ENCODE data around the gene DEFB112.

Gene DEFB112, protein sequence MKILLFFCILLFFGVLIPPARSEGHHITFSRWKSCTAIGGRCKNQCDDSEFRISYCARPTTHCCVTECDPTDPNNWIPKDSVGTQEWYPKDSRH

DNA sequence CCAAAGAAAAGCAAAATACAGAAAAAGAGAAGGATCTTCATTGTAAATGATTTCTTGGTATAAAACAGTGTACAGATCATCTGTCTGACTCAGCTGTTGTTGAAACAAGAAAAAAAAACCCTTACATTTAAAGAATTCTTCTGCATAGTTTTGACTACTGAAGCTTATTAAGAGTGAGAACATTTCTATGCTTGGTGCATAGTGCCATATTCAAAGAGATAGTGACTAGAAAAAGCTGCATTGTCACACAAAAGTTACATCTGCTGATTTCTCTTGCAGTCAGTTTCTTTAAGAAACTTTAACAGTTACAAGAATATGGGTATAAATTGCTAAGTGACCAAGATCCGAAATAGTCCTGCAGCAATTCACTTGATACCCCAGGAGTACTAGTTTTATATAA lies at the start of gene DEFB112:
Gene DEFB112 (minus strand): TSS at position 101 of the 400 bp plus-strand sequence. CDS start 60 bp downstream, at position 41.
- no peak for DNase-seq

DNA sequence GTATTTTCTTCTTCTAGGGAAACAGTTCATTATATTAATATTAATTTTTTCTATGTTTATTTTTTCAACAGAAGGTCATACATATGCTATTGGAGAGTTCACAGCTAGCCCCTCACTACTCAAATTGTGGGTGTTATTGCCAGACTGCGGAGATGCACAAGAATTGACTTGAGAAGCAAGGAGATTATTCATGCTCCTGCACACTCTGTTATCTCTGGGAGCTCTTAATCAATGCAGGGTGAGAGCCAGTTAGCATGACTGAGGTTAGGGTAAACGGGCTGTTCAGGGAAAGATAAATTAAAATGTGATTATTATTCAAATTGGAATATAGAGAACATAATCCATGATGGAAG lies 48.9 kb upstream of the DEFB112 start:
- no peak for DNase-seq

DNA sequence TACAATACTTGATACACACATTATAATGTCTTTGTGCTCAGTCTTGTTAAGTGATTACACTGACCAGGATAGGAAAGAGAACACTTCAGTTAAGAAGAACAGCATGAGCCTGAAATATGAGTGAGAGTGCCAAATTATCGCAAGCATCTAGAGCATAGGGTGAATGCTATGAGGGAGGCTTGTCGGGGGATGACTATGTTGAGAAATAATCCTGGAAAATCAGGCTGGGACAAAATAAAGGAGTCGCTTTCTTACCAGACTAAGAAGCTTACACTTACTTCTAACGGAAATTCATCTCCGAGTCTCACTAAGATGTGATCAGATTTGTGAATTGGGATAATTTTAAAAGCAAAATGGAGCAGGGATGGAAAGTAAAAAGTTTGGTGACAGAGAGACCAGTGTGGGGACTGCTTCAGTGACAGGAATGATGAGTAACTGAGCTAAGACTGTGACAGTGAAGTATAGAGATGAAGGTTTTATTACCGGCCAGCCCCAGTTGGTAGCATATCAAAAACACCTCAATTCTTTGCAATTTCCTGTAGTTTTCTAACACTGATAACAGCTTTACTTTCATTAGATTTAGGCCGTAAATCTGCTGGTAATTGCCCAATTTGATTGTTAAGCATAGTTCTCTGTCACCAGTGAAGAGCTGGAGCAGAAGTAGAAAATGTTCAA lies 48.4 kb upstream of the DEFB112 start:
- DNase-seq = no peak

DNA sequence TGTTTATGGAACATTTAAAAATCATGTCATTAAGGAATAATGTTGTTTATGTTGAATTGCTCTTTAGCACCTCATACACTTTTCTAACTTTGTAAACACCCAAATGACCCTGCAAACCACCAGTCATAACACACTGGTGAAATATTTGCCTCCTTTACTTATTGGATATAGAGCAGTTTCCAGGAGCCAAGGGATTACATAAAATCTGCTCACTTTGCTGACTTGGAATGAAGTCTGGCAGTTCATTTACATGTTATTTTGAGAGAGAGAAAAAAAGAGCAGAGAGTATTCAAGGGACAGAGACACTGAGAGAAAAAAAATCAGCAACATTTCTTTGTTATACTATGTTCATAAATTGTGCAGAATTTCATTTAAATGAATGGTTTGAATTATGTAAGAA lies 46.6 kb upstream of the DEFB112 start:
- DNase-seq = no peak

DNA sequence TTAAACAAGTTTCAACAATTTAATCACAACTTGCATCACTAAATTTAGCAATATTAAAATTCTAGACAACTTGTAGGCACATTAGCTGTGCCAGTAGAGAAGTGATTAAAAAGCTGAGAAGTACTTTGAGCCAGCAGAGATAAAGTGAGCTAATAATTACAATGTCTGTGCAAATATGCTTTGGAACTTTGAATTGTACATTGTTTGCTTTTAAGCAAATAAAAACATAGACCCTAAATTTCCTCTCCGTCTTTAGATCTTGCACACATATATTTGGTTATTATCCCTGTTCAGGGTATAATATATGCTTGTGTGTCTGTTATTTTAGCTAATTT lies 44.2 kb upstream of the DEFB112 start:
- DNase-seq = no peak

DNA sequence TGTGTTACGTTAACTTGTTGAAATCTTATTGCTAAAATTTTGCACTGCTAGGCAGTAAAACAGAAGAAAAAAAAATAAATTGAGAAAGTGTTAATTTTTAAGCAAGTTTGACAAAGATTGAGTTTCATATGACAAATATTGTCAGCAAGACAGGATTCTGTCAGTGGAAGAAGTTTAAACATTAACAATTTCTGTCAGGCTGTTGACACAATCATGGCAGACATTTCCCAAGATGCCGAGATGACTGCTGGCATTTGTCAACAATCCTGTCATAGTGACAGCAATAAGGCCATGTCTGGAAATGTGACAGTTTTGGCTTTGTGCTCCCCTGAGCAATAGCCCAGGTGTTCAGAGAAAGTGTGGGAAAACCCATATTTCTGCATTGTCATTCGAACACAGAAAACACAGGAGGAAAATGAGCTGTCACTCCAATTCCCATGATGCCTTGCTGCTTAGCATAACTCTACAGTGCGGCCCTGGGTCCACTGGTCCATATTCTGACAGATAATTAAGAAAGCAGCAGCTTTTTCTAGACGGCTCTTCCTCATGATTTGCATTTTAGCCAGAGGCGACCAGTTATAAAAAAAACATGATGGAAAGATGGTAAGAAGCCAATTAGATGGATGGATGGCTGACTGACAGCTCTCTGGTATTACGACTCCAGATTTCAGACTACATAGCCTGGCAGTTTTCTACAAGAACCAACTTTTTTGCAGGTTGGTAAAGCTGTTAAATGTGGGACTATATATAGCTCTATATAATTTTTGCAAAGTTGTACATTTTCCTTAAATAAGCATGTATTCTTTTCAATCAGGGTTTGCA lies 43.6 kb upstream of the DEFB112 start:
- no peak for DNase-seq

DNA sequence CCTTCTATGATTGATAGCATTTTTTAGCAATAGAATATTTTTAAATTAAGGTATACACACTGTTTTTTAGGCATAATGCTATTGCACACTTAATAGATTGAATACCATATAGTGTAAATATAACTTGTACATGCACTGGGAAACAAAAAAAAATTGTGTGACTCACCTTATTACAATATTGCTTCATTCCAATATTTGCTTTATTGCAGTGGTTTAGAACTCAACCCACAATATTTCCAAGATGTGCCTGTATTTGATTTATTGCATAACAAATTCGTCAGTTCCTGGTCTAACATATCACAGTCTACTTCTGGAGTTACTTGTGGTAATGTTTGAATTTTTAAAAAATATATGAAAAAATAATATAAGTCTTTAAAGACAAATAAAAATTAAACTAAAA lies 41.9 kb upstream of the DEFB112 start:
- DNase-seq = no peak

DNA sequence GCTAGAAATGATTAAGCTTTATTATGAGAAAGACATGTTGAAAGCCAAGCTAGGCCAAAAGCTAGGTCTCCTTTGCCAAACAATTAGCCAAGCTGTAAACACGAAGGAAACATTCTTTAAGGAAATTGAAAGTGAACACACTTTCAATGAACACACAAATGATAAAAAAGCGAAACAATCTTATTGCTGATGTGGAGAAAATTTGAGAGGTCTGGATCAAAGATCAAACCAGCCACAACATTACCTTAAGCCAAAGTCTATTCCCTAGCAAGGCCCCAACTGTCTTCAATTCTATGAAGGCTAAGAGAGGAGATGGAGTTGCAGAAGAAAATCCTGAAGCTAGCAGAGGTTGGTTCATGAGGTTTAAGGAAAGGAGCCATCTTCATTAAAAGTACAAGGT lies 40.2 kb upstream of the DEFB112 start:
- no peak for DNase-seq

DNA sequence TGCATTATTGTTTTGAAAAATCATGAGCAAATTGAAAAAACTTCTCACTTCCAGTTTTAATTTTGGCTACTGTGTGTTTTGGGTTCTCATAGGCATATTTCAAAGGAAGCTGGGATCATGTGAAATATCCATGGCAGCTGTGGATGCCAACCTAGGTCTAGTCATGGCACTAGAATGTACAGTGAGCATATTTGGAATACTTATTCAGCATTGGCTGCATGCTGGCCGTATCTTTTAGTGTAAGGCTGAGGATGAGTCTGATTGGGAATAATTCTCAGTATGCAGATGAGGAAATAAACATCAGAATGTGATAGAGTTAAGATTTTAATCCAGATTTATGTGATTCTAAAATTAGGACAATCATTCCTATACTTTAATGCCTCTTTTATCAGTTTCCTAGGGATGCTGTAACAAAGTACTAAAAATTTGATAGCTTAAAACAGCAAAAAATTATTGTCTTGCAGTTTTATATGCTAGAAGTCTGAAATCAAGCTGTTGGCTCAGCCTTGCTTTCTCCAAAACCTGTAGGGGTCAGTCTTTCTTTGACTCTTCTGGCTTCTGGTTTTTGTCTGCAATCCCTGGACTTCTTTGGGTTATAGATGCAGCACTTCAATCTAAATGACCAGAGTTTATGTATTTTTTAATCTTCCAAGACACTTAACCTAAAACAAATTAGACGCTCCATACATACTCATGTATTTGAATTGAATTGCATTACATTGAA lies 37.7 kb upstream of the DEFB112 start:
- DNase-seq = no peak

DNA sequence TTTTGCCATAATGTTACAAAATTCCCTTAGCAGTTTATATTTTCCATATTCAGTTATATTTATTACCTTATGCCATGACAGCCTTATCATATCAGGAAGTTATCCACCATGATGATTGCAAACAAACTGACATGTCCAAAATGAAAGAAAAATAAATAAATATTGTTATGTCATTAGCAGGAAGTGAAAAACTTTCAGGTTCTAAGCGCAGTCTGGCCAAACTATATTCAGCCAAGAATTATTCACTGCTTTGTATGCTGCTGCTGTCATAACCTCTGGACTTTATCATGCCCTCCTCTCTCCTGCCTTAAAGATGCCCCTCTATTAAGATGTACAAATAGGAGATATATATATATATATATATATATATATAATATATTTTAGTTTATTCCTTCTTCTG lies 27.7 kb upstream of the DEFB112 start:
- DNase-seq = no peak

DNA sequence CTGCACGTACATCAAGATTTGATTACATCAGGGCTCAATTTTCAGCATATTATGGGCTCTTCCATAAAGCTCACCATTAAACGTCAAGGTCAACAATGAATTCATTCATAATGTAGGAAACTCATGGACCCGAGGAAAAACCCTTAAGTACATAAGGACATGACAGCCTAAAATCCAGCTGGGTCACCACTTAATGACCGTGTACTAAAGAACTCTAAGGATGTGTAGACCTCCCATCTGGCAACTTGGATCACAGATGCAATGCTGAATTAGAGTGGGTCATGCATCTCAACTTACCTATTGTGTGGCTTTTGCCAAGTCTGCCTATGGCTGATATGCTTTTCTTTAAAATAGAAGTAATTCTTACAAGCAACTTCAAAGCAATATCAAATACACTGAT lies 26.7 kb upstream of the DEFB112 start:
- DNase-seq = no peak

DNA sequence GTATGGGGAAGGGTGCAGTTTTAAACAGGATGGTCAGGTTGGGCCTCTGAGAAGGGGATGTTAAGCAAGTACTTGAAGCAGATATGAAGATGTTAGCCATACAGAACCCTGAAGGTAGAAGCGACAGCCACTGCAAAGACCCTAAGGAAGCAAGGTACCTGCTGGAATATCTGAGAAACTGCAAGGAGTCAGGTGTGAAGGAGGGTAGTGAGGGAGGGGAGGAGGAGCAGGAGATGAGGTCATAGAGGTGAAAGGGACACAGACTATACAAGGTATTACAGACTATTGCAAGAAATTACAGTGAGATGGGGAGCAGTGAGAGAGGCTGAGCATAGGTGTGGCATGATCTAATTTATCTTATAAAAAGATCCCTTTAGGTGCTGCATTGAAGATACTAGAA lies 22.2 kb upstream of the DEFB112 start:
- DNase-seq = no peak

DNA sequence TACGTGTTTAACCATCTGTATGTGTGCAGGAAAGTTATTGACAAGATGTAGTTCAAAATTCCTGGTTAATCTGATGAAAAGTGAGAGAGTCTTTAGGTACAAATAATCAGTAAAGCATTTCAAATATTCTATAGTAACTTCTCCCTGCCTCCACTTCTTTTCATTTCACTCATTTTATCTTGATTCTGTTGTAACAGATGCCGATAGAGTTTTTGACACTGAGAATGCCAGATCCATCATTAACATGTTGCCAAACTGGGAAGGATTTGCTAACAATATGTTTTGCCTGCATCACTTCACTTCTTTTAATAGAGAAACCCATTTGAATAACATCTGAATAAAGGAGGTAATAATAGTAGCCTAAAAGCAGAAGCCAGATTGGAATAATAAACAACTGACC lies 20.4 kb upstream of the DEFB112 start:
- no peak for DNase-seq

DNA sequence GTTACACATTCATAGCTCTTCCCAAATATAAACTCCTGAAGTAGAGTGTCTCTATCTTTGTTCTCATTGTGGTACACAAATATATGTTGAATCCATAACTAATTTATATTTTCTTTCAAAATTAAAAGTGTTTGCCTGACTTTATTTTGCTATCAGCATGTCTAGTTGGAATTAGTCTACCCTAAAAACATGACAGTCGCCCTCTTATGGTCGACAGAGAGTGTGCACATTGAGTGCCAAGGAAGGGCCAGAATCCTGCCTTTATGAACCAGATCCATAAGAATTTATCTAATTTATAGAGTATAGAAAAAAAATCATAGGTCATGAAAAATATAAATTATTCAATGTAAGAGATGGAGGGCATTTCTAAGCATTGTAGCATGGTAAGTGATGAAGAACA lies 12.3 kb upstream of the DEFB112 start:
- no peak for DNase-seq

DNA sequence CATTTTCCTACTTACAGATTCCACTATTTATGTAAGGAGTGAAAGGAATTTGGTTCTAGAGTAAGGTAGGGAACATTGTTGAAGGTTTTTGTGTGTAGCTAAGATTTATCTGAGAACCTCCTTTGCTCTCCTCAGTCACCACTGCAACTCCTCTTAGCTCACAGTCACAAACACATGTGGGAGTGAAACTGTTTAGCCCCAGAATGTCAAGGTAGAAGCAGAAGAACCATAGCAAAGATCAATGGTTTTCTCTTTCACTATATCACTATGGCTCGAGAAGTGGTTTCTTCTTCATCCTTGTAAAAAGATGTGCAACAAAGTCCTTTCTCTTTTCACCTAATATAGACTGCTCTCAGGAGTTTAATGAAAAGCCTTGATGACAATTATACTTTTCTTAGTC lies 6.5 kb upstream of the DEFB112 start:
- DNase-seq = no peak

DNA sequence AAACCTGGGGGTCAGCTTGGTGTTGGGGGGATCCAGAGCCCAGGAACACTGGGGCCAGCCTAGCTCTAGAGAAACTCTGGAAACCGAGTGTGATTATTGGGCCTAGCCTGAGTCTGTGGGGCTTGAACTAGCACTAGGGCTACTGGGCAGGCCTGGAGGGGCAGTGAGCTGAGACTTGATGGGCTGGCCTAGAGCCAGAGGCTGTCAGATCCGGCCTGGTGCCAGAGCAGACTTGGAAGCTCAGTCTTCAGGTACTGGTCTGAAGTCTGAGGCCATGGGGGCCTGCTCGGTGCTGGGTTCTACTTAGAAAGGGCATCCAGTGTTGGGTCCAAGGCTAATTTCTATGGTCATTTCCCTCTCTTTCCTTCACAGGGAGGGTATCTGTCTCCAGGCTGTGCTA lies 2.7 kb downstream of the DEFB112 start:
- DNase-seq = no peak

DNA sequence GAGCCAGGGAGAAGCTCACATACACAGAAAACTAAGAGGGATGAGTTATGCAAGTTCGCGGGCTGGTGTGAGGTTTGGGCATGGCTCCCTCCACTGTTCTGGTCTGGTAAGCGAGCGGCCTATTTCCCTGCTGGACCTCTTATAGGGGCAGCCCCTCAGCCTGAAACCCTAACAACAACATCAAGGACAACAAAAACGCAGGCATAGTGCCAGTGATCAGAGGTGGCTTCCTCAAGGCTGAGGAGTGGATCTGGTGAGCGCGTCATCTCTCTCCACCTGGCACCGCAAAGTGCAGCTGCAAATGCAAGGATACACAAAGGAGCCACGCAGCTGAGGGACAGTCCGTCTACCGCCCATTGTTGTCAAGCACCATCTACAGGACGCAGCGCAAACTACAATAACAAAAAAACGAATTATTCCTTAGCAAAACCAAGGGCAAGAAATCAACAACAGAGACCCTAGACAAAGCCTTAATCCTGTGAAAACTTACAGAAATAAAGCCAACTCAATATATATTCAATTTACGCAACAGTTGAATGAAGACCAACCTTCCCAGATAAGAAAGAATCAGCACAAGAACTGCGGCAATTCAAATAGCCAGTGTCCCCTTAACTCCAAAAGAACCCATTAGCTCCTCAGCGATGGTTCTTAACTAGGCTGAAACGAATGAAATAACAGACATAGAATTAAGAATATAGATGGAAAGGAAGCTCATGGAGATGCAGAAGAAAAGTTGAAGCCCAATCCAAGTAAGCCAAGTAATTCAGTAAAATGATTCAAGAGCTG lies 18.8 kb downstream of the DEFB112 start:
- DNase-seq = no peak

DNA sequence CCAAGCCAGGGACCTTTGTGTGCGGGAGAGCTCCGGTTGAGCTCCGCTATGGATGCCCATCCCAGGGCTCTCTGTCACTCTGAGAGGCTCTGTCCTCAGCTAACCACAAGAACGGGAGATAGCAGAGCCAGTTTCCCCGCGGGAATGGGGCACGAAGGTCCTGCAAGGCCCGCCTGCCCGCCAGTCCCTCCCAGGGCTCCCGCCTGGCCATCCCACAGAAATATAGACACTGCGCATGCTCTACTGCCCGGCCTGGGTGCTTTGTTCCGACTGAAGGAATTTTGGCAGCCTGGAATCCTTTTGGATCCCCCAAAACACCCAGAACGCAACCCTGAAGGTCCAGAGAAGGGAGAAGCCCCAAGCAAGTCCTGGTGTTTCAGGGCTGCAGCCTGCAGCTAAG lies 19.4 kb downstream of the DEFB112 start:
- no peak for DNase-seq

DNA sequence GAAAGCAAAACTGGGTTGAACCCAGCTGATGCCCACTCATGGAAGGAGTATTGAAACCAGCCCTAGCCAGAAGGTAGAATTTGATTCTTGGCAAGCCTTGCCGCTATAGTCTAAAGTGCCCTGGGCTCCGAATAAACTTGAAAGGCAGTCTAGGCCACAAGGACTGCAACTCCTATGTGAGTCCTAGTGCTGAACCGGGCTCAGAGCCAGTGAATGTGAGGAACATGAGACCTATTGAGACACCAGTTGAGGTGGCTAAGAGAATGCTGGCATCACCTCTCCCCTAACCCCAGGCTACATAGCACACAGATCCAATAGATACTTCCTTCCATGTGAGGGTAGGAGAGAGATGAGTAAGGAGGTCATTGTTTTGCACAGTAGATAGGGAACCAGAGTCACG lies 24.5 kb downstream of the DEFB112 start:
- DNase-seq = no peak

DNA sequence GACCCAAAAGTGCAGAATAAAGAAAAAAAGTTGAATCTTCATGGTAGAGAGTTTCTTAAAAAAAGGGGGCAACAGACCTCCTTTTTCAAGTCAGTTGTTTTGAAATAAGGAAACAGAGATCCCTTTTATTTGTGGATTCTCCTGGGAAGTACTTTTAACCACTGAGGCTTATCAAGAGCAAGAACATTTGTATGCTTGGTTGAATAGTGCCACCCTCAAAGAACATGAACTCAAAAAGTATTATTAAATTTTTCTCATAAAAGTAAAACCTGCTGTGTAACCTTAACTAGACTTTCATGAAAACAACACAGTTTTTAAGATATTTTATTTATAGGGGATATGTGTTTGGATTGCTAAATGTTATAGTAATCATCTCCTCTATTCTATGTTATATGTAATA lies 27.8 kb downstream of the DEFB112 start, which contains the start of gene DEFB110:
Gene DEFB110 (minus strand): TSS at position 101 of the 400 bp plus-strand sequence. CDS start 59 bp downstream, at position 42.
- DNase-seq = no peak

DNA sequence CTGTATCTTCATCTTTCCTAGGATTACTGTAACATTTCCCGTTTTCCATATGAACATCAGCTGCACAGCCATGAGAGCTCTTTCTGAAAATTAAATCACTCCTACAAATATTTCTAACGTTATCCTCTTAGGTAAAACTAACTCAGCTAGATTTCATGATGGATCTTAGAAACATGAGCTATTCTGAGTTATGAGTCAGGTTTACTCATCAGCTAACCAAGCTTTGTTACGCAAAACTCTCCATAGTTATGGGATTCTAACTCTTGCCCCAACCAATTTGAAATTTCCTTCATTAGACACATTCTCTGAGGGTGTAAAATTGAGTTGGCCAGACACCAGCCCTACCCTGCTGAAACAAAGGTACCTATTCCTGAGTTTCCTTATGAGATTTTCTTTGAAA lies 41.9 kb downstream of the DEFB112 start:
- DNase-seq = no peak

DNA sequence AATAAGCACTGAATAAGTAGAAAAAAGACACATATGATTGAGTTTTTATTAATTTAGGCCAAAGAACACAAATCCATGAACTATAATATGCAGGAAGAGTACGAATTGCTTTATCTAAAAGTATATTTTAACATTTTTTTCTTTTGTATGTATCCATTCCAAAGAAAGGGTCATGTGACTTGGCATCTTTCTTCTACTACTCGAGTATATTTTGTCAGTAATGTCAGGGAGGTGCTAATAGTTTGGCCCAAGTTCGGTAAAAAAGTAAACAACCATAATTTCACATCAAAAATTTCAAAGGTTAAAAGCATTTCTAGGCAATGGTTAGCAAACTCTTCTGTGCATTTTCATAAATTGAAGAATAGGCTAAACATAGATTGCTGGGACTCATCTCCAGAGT lies 46.6 kb downstream of the DEFB112 start:
- no peak for DNase-seq

DNA sequence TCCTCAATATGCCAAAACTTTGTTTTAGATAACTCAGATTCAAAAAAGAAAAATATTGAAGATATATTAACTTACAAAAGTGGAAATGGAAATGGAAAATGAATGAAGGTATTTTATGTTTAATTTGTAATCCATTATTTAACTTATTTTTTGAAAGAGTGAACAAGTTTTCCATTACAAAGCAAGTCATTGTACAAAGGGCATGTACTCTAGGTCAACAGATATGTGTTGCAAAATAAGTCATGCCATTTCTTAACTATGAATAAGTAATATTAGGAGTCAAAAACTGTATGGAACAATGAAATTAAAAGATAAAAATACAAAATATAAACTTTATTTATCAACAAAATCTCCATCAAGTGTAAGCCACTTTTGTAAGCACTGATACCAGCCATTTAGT lies 54.5 kb downstream of the DEFB112 start:
- DNase-seq = no peak
